Embryonic facial prominence (tissue), 1 donor: ENCODE data around the gene OSBPL10.

Experiments
- DNase-seq: peaks from one replicate; pipeline ENCODE4 v3.0.0-alpha.2; 2016; ENCODE audit errors: extremely low spot score

The OSBPL10 gene

DNA sequence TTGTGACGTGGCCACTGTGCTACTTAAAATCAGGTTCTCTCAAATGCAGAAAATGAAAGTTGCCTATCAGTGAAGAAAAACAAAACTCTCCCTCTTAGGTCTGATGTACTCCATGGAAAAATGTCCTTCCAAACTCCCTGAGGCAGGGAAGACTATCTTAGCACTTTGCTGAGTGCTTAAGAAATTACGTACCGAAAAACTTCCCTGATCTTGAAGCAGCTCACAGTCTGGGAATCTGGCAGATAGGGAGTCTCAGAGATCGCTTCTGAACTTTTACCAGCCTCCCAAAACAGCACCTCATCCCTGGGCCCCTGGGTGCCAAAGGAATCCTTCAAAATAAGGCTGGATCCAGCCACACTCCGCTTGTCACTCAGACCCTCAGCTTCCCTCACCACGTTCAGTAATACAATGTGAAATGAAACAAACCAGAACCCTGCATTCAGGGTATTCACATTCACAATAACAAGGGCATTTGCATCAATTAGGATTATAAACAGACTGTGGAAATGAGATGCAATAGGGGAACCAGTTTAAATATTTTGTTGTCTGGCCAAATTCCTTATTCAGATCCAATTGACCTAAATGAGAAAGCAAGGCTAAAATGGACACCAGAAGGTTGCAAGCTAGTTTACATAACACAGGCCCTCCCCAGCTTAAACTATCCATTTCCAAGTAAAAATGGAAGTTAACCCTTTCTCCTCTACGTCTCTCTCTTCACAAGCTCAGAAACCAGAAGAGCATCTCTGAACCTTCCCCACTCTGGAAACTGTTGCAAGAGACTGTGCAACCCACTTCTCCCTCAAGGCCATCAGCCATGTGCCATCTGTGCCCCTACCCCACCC, 20.9 kb downstream of the OSBPL10 start:
- no peak for DNase-seq

- DNase-seq = no peak
These were observed 21.8 kb downstream of the OSBPL10 start for GRCh38 chr3:31959251-31959650.

- no peak for DNase-seq
These were observed 22.3 kb downstream of the OSBPL10 start for GRCh38 chr3:31958701-31959152.

DNA sequence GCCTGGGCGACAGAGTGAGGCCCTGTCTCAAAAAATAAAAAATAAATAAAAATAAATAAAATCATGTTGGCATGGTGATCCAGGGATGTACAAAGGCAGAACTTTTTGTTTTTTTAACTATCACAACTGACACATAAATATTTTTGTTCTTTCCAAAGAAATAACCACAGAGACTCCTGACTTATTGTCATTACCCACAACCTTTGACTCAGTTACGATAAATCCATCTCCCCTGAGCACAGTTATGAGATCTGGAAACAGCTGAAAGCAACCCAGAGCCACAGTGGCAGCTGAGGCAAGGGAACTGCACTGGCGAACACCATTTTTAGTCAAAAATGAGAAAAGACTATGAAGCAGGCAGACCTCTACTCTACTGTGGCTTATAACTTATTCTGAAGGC, 24.0 kb downstream of the OSBPL10 start:
- no peak for DNase-seq

DNA sequence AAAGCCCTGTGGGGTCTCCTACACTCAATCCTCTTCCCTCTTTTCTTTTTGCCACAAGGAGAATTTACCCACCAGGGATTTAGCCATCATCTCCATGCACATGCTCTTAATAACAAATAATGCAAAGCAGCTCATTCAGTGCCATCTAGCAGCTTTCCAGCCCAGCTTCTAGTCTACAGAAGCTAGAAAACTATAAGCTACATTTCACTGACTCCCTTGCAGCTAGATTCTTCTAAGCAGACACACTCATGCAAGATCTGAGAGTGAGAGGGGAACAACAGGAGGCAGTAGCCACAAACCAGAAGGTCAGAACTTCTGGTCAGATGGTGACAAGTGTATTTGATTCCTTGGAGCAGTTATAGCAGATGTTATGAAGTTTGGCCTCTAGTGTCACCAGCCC, 25.5 kb downstream of the OSBPL10 start:
- no peak for DNase-seq

DNA sequence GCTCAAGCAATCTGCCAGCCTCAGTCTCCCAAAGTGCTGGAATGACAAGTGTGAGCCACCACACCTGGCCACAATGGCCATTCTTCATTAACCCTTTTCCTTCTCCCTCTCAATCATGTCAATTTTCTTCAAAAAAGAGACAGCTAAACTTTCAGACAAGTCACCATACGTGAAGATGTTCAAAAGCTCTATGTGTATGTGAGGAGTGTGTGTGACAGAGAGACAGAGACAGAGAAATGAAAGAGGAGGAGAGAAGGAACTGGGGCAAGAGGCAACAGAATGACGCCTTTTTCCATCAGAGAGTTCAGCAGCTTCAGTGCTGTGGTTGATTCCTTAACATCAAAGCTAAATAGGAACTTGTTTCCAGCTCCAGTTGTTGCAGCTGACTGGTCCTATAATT, 27.4 kb downstream of the OSBPL10 start:
- DNase-seq = no peak

- no peak for DNase-seq
These were observed 28.0 kb downstream of the OSBPL10 start for GRCh38 chr3:31953091-31953490.

DNA sequence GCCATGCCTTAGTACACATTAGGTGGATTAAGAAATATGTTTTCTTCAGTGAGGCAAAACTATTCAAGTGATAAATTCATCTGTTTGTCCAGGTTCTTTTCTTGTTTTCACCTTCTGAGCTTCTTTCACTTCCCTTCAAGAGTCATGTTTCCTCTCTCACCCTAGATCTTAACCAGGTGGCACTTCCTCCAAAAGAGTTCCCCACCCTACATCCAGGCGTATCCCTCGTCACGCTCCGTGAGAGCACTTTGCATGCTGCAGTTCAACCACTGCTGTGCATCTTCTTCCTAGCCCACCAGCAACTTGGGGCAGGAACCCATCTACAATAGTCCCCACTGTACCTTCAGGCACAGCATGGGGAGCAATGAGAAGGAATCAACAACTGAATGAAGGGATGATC, 28.9 kb downstream of the OSBPL10 start:
- DNase-seq = no peak

GRCh38 chr3:31948280-31948679, 32.8 kb downstream of the OSBPL10 start:
- no peak for DNase-seq

DNA sequence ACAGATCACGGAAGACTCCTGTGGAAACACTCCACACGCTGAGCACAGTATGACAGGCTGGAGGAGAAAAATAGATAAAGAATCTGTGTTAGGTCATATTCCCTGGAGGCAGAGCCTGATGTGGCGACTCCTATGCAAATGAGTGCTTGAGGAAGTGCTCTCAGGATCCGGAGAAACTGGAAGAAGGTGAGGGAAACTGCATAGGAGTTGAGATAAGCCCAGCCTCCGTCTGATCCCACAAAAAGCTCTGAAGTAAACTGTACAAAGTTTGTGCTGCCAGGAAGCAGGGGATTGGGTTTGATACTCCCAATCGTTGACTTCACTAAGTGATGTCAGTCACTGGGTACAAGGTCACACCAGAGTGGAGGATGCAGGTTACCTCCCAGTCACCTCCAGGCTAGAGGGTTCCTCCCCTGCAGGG, 33.4 kb downstream of the OSBPL10 start:
- no peak for DNase-seq

DNA sequence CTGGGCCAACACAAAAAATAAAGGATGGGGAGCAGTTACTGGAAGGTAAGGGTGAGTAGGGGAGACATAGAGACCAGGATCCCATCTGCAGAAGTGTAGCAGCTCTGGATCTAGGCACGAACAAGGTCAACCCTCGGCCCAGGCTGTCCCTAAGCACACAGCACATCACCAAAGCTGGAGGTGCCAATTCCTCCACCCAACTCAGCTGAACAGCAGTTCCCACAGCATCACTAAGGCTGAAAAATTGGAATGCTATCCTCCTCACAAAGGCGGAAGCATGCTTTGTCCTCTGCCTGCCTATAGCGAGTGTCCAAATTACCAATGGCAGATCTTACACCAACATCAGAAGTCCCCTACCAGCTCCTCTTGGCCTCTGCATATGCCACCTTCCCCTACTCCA, 33.9 kb downstream of the OSBPL10 start:
- DNase-seq = no peak

GRCh38 chr3:31946484-31947081, 34.5 kb downstream of the OSBPL10 start:
- DNase-seq = no peak

- no peak for DNase-seq
These were observed 35.4 kb downstream of the OSBPL10 start for GRCh38 chr3:31945738-31946052.

DNA sequence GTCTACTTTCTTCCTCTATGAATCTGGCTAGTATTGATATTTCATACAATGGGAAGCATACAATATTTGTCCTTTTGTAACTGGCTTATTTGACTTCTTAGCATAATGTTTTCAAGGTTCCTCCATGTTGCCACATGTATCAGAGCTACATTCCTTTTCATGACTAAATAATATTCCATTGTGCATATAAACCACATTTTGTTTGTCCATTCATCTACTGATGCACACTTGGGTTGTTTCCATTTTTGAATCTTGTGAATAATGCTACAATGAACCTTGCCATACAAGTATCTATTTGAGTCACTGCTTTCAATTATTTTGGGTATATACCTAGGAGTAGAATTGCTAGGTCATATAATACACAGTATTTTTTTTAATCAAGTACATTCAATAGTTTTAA, 38.0 kb downstream of the OSBPL10 start:
- DNase-seq = no peak

GRCh38 chr3:31942446-31942845, 38.6 kb downstream of the OSBPL10 start:
- DNase-seq = no peak

DNA sequence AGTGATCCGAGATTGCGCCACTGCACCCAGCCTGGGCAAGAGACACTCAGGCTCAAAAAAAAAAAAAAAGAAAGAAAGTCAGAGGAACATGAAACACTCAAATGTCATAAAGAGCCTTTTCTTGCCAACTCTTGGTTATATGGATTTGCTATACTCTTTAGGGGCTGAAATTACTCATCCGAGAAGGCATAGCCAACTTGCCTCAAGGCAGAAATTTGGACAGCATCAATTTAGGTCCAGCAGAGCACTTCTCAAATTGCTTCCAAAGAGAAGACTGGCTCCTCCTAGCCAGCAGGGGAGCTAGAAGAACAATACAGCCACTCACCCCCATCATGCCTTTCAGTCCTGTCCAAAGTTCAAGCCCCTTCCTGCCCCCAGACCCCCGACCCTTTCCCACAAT, 43.8 kb downstream of the OSBPL10 start:
- DNase-seq = no peak

GRCh38 chr3:31936420-31937060, 44.5 kb downstream of the OSBPL10 start:
- DNase-seq = no peak

- no peak for DNase-seq
These were observed 46.2 kb downstream of the OSBPL10 start for GRCh38 chr3:31934866-31935265.

DNA sequence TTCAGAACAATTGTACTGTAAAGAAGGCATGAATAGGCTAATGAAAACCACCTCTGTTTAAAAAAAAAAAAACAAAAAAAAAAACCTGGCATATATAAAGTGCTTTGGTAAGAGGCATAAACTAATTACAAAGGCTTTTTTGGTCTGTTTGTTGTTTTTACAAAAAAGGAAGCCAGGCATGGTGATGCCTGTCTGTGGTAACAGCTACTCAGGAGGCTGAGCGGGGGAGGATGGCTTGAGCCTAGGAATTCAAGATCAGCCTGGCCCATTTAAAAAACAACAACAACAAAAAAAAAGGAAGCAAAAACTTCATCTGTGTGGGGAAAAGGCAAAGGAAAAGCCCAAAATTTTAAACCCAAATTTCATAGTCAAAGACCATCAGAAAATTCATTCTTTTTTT, 47.0 kb downstream of the OSBPL10 start:
- DNase-seq = no peak

DNA sequence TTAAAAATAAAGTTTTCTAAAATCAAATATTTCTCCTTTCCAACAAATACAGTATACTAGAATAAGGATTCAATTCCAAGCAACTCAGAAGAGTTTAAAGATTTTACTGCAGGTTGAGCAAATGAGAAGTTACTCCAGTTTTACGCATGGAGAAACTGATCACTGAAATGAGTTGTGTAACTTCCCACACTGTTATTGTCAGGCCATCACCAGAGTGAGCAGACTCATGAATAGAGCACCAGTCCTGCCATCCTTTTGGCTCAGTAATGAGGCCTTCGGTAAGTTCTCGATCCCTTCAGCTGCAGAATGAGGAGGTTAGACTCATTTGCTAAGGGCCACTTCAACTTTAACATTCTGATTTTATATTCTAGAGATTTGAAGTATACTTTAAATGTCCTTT, 48.1 kb downstream of the OSBPL10 start:
- DNase-seq = no peak

DNA sequence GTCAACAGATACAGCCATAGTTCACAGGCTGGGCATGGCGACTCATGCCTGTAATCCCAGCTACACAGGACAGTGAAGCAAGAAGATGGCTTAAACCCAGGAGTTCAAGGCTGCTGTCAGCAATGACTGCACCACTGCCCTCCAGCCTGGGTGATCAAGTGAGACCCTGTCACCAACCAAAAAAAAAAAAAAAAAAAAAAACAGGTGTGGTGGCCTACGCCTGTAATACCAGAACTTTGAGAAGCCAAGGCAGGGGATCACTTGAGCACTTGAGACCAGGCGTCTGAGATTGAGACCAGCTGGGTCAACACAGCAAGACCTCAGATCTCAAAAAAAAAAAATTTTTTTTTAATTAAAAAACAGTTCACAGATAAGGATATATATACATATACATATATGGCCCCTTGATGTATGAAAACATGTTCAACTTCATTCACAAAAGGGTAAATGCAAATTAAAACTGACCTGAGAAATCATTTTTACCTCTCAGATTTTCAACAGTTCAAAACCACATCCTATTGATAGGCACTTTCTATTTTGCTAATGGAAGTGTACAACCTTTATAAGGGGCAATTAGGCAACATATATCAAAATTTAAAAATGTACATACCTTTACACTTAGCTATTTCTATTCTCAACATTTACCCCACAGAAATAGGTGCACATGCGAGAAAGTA, 51.1 kb downstream of the OSBPL10 start:
- DNase-seq = no peak

DNA sequence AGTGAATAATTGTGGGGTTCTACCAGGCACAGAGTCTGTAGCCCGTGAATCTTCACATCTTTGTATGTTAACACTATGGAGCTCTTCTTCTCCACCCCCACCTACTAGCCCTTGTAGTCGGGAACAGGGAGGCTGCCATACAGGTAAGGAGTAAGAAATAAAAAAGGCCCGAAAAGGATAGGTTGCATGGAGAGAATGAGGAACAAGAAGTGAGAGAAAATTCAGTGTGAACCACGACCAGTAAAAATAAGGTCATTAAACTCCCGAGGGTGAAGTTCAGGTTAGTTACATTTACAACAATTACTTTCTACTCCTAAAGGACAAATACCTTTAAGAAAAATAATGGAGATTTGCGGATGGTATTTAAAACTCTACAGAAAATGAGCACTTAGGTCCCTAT, 53.3 kb downstream of the OSBPL10 start:
- DNase-seq = no peak

- DNase-seq = no peak
These were observed 54.5 kb downstream of the OSBPL10 start for GRCh38 chr3:31926543-31926942.
